IPS-18a (cell line): ENCODE measurements around the gene GDF15.

Source experiments
- H3K27ac ChIP-seq: one replicate; pipeline ENCODE4 v1.5.1; 2013; ENCODE audit warnings: low read length
- H3K27me3 ChIP-seq: one replicate; pipeline ENCODE4 v1.6.1; 2013; ENCODE audit warnings: mild to moderate bottlenecking, low read length; ENCODE audit not compliant: control insufficient read depth, insufficient read depth
- H3K36me3 ChIP-seq: one replicate; pipeline ENCODE4 v1.6.1; 2013; ENCODE audit warnings: low read depth, low read length; ENCODE audit not compliant: control insufficient read depth
- H3K4me1 ChIP-seq: one replicate; pipeline ENCODE4 v1.6.1; 2013; ENCODE audit warnings: low read depth, low read length; ENCODE audit not compliant: control insufficient read depth
- H3K4me3 ChIP-seq: one replicate; pipeline ENCODE4 v1.5.1; 2013; ENCODE audit warnings: low read length
- H3K9ac ChIP-seq: one replicate; pipeline ENCODE4 v1.6.1; 2013; ENCODE audit warnings: mild to moderate bottlenecking, low read length, moderate library complexity
- H3K9me3 ChIP-seq: one replicate; pipeline ENCODE4 v1.6.1; 2013; ENCODE audit warnings: low read depth, low read length; ENCODE audit not compliant: control insufficient read depth

Gene GDF15

DNA sequence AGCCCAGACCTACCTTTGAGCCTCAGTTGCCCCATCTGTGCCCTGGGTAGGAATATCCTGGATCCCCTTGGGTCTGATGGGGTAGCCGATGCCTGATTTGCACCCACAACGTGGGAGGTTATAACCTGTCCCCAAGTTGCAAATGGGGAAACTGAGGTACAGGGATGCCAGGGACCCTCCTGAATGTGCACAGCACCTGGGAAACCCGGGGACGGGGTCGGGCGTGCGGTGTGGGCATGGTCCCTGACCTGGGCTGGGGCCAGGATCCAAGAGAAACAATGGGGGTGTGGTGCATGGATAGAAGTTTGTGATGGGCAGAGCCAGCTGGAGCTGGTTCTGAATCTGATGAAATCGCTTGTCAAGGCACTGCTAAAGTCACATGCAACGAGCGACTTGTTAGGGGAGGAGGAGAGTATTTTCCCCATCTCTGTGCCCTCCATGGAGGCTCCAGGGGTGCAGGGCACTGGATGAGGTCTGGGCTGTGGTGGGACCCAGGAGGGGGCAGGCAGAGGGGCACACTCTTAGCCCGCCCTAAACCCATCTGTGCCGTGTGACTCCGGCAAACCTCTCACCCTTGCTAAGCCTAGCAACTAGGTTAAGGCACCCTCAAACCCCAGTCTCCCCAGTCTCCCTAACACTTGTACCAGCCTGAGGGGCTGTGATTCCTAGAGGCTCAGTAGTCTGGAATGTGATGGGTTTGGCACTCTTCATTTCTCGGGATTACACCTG, 749 bp downstream of the GDF15 start:
- Histone ChIP-seq H3K9me3 (no peaks in the 10 kb centered on the region), H3K4me3 (peak overlapping the region; percentile 0), H3K4me1 (no peaks in the 10 kb centered on the region), H3K27ac (no peak overlapping the region), H3K9ac (no peak overlapping the region), H3K27me3 (peaks cover 32% of the 10 kb centered on the region), H3K36me3 (no peaks in the 10 kb centered on the region)

DNA sequence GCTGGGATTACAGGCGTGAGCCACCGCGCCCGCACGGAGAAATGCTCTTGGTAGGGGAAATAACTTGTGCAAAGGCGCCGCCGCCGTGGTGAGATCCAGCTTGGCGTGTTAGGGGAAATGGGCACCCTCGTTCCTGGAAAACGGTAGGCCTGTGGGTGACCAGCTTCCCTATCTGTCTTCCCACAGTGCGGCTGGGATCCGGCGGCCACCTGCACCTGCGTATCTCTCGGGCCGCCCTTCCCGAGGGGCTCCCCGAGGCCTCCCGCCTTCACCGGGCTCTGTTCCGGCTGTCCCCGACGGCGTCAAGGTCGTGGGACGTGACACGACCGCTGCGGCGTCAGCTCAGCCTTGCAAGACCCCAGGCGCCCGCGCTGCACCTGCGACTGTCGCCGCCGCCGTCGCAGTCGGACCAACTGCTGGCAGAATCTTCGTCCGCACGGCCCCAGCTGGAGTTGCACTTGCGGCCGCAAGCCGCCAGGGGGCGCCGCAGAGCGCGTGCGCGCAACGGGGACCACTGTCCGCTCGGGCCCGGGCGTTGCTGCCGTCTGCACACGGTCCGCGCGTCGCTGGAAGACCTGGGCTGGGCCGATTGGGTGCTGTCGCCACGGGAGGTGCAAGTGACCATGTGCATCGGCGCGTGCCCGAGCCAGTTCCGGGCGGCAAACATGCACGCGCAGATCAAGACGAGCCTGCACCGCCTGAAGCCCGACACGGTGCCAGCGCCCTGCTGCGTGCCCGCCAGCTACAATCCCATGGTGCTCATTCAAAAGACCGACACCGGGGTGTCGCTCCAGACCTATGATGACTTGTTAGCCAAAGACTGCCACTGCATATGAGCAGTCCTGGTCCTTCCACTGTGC, 2.4 kb downstream of the GDF15 start:
- no peaks in the 10 kb centered on the region for H3K9me3 ChIP-seq
- H3K4me1 ChIP-seq: no peaks in the 10 kb centered on the region
- H3K36me3 ChIP-seq: no peaks in the 10 kb centered on the region
- H3K27me3 ChIP-seq: peaks cover 32% of the 10 kb centered on the region
- no peak overlapping the region for H3K27ac ChIP-seq
- no peak overlapping the region for H3K9ac ChIP-seq
- peak overlapping the region; percentile 33 for H3K4me3 ChIP-seq

GRCh38 chr19:18388960-18389725, 3.2 kb downstream of the GDF15 start:
- no peak overlapping the region for H3K9ac ChIP-seq
- H3K27ac ChIP-seq: no peak overlapping the region
- H3K9me3 ChIP-seq: no peaks in the 10 kb centered on the region
- peak overlapping the region; percentile 33 for H3K4me3 ChIP-seq
- peaks cover 32% of the 10 kb centered on the region for H3K27me3 ChIP-seq
- no peaks in the 10 kb centered on the region for H3K36me3 ChIP-seq
- no peaks in the 10 kb centered on the region for H3K4me1 ChIP-seq

DNA sequence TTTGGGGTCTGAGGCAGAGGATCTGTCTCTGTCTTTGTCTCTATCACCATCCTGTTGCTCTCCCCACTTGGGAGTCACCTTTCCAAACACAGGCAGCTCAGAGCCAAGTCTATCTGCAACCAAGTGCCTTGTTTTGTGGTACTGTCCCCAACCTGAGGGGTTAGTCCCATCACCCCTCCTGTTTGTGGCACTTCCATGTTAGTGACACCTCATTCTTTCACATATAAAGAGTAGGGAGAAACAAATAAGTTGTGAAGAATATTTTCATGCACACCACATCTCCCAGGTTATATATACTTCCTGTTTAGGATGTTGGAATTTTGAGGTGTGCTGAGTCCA, 3.7 kb downstream of the GDF15 start:
- no peaks in the 10 kb centered on the region for H3K4me1 ChIP-seq
- no peaks in the 10 kb centered on the region for H3K36me3 ChIP-seq
- no peak overlapping the region for H3K9ac ChIP-seq
- no peak overlapping the region for H3K4me3 ChIP-seq
- no peak overlapping the region for H3K27ac ChIP-seq
- no peaks in the 10 kb centered on the region for H3K9me3 ChIP-seq
- peaks cover 32% of the 10 kb centered on the region for H3K27me3 ChIP-seq

DNA sequence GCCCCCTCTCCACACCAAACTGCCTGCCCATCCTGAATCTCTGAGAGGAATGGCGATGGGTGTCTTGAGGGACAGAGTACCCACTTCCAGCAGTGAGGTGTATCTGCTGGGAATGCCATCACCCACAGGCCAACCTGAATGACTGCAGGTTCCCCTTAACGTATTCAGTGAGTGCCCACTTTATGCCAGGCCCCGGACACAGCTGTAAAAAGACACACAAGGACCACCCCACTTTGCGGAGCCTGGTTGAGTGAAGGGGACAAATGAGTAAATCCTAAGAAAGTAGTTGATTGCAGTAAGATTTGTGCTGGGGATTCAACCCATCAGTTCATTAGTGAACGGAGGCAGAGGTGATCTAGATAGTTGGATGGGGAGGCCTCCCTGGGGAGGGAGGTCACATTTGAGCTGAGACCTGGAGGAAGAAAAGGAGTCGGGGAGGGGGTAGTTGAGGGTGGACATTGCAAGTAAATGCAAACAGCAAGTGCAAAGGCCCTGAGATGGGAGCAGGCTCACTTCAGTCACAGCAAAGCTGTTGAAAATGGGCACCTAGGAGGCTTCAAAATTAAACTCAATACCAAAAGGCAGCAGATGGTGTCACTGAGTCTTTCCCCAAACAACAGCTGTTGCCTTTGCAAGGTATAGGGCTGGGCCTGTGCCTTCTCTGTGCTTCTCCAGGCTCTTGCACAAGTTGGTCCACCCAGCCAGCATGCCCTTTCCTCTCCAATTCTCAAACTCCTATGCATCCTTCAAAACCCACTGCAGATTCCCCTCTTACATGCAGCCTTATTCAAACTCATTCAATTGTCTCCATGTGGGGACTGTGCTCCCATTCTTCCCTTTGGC, 4.3 kb downstream of the GDF15 start:
- Histone ChIP-seq H3K36me3 (no peaks in the 10 kb centered on the region), H3K4me3 (no peak overlapping the region), H3K4me1 (no peaks in the 10 kb centered on the region), H3K27ac (no peak overlapping the region), H3K9me3 (no peaks in the 10 kb centered on the region), H3K27me3 (peaks cover 32% of the 10 kb centered on the region), H3K9ac (no peak overlapping the region)

- no peak overlapping the region for H3K27ac ChIP-seq
- peaks cover 29% of the 10 kb centered on the region for H3K27me3 ChIP-seq
- H3K9me3 ChIP-seq: no peaks in the 10 kb centered on the region
- no peaks in the 10 kb centered on the region for H3K4me1 ChIP-seq
- H3K9ac ChIP-seq: no peak overlapping the region
- H3K4me3 ChIP-seq: no peak overlapping the region
- no peaks in the 10 kb centered on the region for H3K36me3 ChIP-seq
These were observed 5.6 kb downstream of the GDF15 start for GRCh38 chr19:18391509-18392075.

DNA sequence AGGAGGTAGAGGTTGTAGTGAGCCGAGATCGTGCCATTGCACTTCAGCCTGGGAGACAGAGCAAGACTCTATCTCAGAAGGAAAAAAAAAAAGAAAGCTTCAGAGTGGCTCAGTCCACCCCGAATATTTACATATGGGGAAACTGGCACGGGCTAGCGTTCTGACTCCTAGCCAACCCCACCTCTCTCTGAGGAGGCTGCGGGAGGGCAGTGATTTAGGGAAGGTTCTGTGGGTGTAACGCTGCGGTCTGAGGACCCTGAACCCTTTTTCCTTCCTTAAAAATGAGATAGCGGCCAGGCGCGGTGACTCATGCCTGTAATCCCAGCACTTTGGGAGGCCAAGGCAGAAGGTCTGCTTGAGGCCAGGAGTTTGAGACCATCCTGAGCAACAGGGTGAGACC, 6.5 kb downstream of the GDF15 start:
- Histone ChIP-seq H3K27me3 (peaks cover 23% of the 10 kb centered on the region), H3K27ac (no peak overlapping the region), H3K4me3 (no peak overlapping the region), H3K4me1 (peaks cover 4% of the 10 kb centered on the region), H3K9me3 (no peaks in the 10 kb centered on the region), H3K9ac (no peak overlapping the region), H3K36me3 (no peaks in the 10 kb centered on the region)

DNA sequence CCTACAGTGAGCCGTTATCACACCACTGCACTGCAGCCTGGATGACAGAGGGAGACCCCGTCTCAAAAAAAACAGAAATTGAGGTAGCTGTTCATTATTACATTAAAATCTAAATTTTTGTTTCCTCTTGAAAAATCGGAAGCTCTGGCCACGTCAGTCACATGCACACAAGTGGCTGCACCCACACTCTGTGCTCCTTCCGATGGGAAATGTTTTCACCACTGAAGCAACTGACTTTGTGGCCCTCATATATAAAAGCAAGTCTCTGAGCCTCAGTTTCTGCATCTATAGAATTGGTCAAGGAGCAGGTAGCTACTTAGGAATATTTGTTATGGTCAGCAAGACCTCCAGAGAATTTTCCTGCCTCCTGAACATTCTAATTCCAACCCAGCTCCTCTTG, 7.0 kb downstream of the GDF15 start:
- no peak overlapping the region for H3K27ac ChIP-seq
- no peak overlapping the region for H3K9ac ChIP-seq
- H3K27me3 ChIP-seq: peaks cover 23% of the 10 kb centered on the region
- H3K4me1 ChIP-seq: peaks cover 7% of the 10 kb centered on the region
- no peak overlapping the region for H3K4me3 ChIP-seq
- H3K9me3 ChIP-seq: no peaks in the 10 kb centered on the region
- no peaks in the 10 kb centered on the region for H3K36me3 ChIP-seq

DNA sequence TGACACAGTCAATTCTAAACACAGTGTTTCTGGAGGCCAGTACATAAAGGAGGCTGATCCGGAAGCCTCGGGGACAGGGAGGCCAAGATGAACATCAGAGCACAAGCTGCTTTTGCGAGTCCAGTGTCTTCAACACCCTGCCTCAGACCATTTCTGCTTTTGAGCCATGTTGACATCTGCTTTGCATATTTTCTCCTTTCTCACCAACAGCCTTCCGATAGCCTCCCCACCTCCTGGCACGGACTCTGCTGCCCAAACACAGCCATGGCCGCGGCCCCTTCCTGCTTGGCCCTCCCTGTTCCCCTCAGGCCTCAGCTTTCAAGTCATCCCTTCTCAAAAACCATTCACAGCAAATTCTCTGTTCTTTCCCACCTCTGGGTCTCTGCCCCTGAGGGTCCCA, 7.9 kb downstream of the GDF15 start:
- Histone ChIP-seq H3K4me3 (no peak overlapping the region), H3K27ac (no peak overlapping the region), H3K9ac (no peak overlapping the region), H3K36me3 (no peaks in the 10 kb centered on the region), H3K4me1 (peaks cover 7% of the 10 kb centered on the region), H3K9me3 (no peaks in the 10 kb centered on the region), H3K27me3 (peaks cover 18% of the 10 kb centered on the region)

- peak overlapping the region; percentile 35 for H3K4me3 ChIP-seq
These were observed 10.7 kb downstream of the GDF15 start for GRCh38 chr19:18396471-18397241.

More at GRCh38 chr19:18396471-18397241, 10.7 kb downstream of the GDF15 start:
- Histone ChIP-seq H3K27me3 (peaks cover 8% of the 10 kb centered on the region), H3K9ac (no peak overlapping the region), H3K9me3 (no peaks in the 10 kb centered on the region), H3K27ac (no peak overlapping the region), H3K36me3 (no peaks in the 10 kb centered on the region), H3K4me1 (peaks cover 7% of the 10 kb centered on the region)
